ENCODE results near the gene FKBP7.
A peak's percentile ranks its signal among the peaks of the same experiment; 100 is the strongest.
"Not testable (repeated sequence)": the region's sequence is repeated elsewhere in the genome, so short reads cannot be mapped to it uniquely, and the experiment has no call there.

The FKBP7 gene

GRCh38 chr2:178484245-178485041 lies 6.0 kb upstream of the FKBP7 start:
- DNase-seq, result no peak

GRCh38 chr2:178482437-178482836 lies 4.0 kb upstream of the FKBP7 start:
- DNase-seq, result no peak

- DNase-seq, result peak; percentile 96
Measured at GRCh38 chr2:178480227-178481181, 2.1 kb upstream of the FKBP7 start, which contains the start of gene PLEKHA3. Gene PLEKHA3, plus strand, starts transcription at chr2:178480457. Its CDS starts 413 bp downstream, at chr2:178480870.

GRCh38 chr2:178479758-178480226 lies 1.4 kb upstream of the FKBP7 start:
- DNase-seq, result no peak

- no peak for DNase-seq
Measured at GRCh38 chr2:178479275-178479616, 846 bp upstream of the FKBP7 start.

- DNase-seq, result no peak
Measured at GRCh38 chr2:178478130-178478438, 316 bp downstream of the FKBP7 start.

- DNase-seq, result no peak
Measured at GRCh38 chr2:178477443-178478129, 814 bp downstream of the FKBP7 start.

- no peak for DNase-seq
Measured at GRCh38 chr2:178476477-178476876, 1.9 kb downstream of the FKBP7 start.

- no peak for DNase-seq
Measured at GRCh38 chr2:178474560-178474959, 3.8 kb downstream of the FKBP7 start.

GRCh38 chr2:178473931-178474330 lies 4.5 kb downstream of the FKBP7 start:
- DNase-seq, result no peak

GRCh38 chr2:178473373-178473772 lies 5.0 kb downstream of the FKBP7 start:
- DNase-seq, result no peak

GRCh38 chr2:178471313-178471712 lies 7.1 kb downstream of the FKBP7 start:
- not testable (repeated sequence) for DNase-seq

GRCh38 chr2:178469219-178469849 lies 9.1 kb downstream of the FKBP7 start:
- DNase-seq, result no peak

- DNase-seq, result no peak
Measured at GRCh38 chr2:178457390-178457886, 21.0 kb downstream of the FKBP7 start.

- peak; percentile 36 for DNase-seq
Measured at GRCh38 chr2:178455947-178456346, 22.5 kb downstream of the FKBP7 start.

GRCh38 chr2:178452870-178453269 lies 25.5 kb downstream of the FKBP7 start:
- DNase-seq, result no peak

GRCh38 chr2:178452334-178452733 lies 26.1 kb downstream of the FKBP7 start:
- no peak for DNase-seq

- DNase-seq, result peak; percentile 99
Measured at GRCh38 chr2:178450774-178451525, 27.4 kb downstream of the FKBP7 start, which contains the start of the genes PJVK and PRKRA. Gene PJVK, plus strand, starts transcription at chr2:178451378. Its CDS starts 2,032 bp downstream, at chr2:178453410. Gene PRKRA, minus strand, starts transcription at chr2:178451175. Its CDS starts 145 bp downstream, at chr2:178451030.

- DNase-seq, result no peak
Measured at GRCh38 chr2:178450524-178450773, 28.0 kb downstream of the FKBP7 start.

GRCh38 chr2:178449700-178450523 lies 28.5 kb downstream of the FKBP7 start:
- DNase-seq, result peak; percentile 34
